Stimulated activated CD8-positive, alpha-beta memory T cell treated with anti-CD3 and anti-CD28 coated beads, Interleukin-2, amount 100 ng/mL, for 1 hour (primary cell): ENCODE data around the gene REN.

Experiments used
- DNase-seq, 2 donors: peaks; one replicate each; pipeline ENCODE4 v3.0.0-alpha.2; 2020; ENCODE audit warnings: low read depth in 2 of 2

REN gene

GRCh38 chr1:204154568-204155255 lies 11.4 kb downstream of the REN start:
- no peak for DNase-seq

- no peak for DNase-seq
Observed at GRCh38 chr1:204153667-204154066, 12.5 kb downstream of the REN start.

GRCh38 chr1:204152310-204153044 lies 13.7 kb downstream of the REN start:
- no peak for DNase-seq

- DNase-seq: peak; percentile 24 to 28
Observed at GRCh38 chr1:204151552-204152309, 14.4 kb downstream of the REN start, which contains the start of gene ETNK2. TSS of gene ETNK2 (minus strand) at chr1:204152044. CDS start at chr1:204151852, 192 bp downstream.

- no peak for DNase-seq
Observed at GRCh38 chr1:204150702-204151551, 15.2 kb downstream of the REN start.

- DNase-seq: no peak
Observed at GRCh38 chr1:204149635-204150565, 16.2 kb downstream of the REN start.

GRCh38 chr1:204149107-204149506 lies 17.0 kb downstream of the REN start:
- no peak for DNase-seq

GRCh38 chr1:204147406-204148383 lies 18.4 kb downstream of the REN start:
- DNase-seq: no peak

- DNase-seq: no peak
Observed at GRCh38 chr1:204146965-204147364, 19.2 kb downstream of the REN start.

- no peak for DNase-seq
Observed at GRCh38 chr1:204146309-204146708, 19.8 kb downstream of the REN start.

- DNase-seq: no peak
Observed at GRCh38 chr1:204145033-204145504, 21.1 kb downstream of the REN start.

- no peak for DNase-seq
Observed at GRCh38 chr1:204143276-204144041, 22.7 kb downstream of the REN start.

GRCh38 chr1:204142032-204142974 lies 23.8 kb downstream of the REN start:
- no peak for DNase-seq

- no peak for DNase-seq
Observed at GRCh38 chr1:204141131-204141530, 25.0 kb downstream of the REN start.

- no peak for DNase-seq
Observed at GRCh38 chr1:204139952-204140351, 26.2 kb downstream of the REN start.

- no peak for DNase-seq
Observed at GRCh38 chr1:204139088-204139487, 27.0 kb downstream of the REN start.

- DNase-seq: no peak
Observed at GRCh38 chr1:204136814-204137213, 29.3 kb downstream of the REN start.
